Measurements from ENCODE around the gene GABRQ. TPM values are rescaled to one million over a fixed set of nuclear protein-coding genes. Genes with fewer than 3 reads are reported as not detected.

The GABRQ gene
- total RNA-seq, 1 donor from 2014 or later, result not detected

DNA sequence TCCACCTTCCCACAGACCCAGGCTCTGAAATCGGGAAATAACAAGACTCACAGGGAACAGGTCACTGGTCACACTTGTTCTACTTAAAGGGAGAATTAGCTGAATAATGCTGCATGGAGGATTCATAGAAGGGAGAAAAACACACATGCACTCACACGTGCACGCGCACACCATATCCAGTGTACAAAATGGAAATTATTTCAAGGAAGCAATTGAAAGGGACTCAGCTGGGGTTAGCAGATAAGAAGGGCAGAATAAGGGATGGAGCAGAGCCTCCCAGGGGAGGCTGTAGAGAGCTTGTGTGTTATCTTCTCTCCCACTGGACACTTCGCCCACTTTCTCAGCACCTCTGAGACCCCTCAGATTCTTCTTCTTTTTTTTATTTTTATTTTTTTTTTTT, 10.3 kb downstream of the GABRQ start:
- no peaks in the 10 kb centered on the region for H3K36me3 ChIP-seq
- DNase-seq, result no peak
- no peak overlapping the region for H3K4me3 ChIP-seq
- intact Hi-C loops (cut with DNase I), result no loop called here
- H3K27ac ChIP-seq, result no peak overlapping the region
- ATAC-seq, result no peak
- H3K4me1 ChIP-seq, result no peaks in the 10 kb centered on the region
- no peaks in the 10 kb centered on the region for H3K9me3 ChIP-seq
- no peaks in the 10 kb centered on the region for H3K27me3 ChIP-seq (ENCODE audit: low read depth)
- TF ChIP-seq CTCF (IDR thresholded peaks at IDR 0.05), result no peak

- no peak for TF ChIP-seq CTCF (IDR thresholded peaks at IDR 0.05)
- Histone ChIP-seq H3K4me1 (no peaks in the 10 kb centered on the region), H3K36me3 (no peaks in the 10 kb centered on the region), H3K27me3 (ENCODE audit: low read depth) (no peaks in the 10 kb centered on the region), H3K27ac (no peak overlapping the region), H3K9me3 (no peaks in the 10 kb centered on the region), H3K4me3 (no peak overlapping the region)
- intact Hi-C loops (cut with DNase I), result no loop called here
- no peak for ATAC-seq
- no peak for DNase-seq
Observed at GRCh38 chrX:152652060-152652459, 14.4 kb downstream of the GABRQ start.

GRCh38 chrX:152652467-152652866, 14.8 kb downstream of the GABRQ start:
- no peak for DNase-seq
- Histone ChIP-seq H3K27ac (no peak overlapping the region), H3K4me1 (no peaks in the 10 kb centered on the region), H3K27me3 (ENCODE audit: low read depth) (no peaks in the 10 kb centered on the region), H3K36me3 (no peaks in the 10 kb centered on the region), H3K9me3 (no peaks in the 10 kb centered on the region), H3K4me3 (no peak overlapping the region)
- no peak for ATAC-seq
- intact Hi-C loops (cut with DNase I), result no loop called here
- TF ChIP-seq CTCF (IDR thresholded peaks at IDR 0.05), result no peak

- DNase-seq (no peak), ATAC-seq (no peak)
- Histone ChIP-seq H3K36me3 (no peaks in the 10 kb centered on the region), H3K9me3 (no peaks in the 10 kb centered on the region), H3K27ac (no peak overlapping the region), H3K4me3 (no peak overlapping the region), H3K27me3 (ENCODE audit: low read depth) (no peaks in the 10 kb centered on the region), H3K4me1 (no peaks in the 10 kb centered on the region)
- TF ChIP-seq CTCF (IDR thresholded peaks at IDR 0.05), result no peak
- intact Hi-C loops (cut with DNase I), result no loop called here
Observed at GRCh38 chrX:152656087-152656486, 18.4 kb downstream of the GABRQ start.

GRCh38 chrX:152656890-152657289, 19.2 kb downstream of the GABRQ start:
- intact Hi-C loops (cut with DNase I), result no loop called here
- Histone ChIP-seq H3K4me1 (no peaks in the 10 kb centered on the region), H3K27me3 (ENCODE audit: low read depth) (no peaks in the 10 kb centered on the region), H3K4me3 (no peak overlapping the region), H3K36me3 (no peaks in the 10 kb centered on the region), H3K27ac (no peak overlapping the region), H3K9me3 (no peaks in the 10 kb centered on the region)
- no peak for TF ChIP-seq CTCF (IDR thresholded peaks at IDR 0.05)
- ATAC-seq (no peak), DNase-seq (no peak)

DNA sequence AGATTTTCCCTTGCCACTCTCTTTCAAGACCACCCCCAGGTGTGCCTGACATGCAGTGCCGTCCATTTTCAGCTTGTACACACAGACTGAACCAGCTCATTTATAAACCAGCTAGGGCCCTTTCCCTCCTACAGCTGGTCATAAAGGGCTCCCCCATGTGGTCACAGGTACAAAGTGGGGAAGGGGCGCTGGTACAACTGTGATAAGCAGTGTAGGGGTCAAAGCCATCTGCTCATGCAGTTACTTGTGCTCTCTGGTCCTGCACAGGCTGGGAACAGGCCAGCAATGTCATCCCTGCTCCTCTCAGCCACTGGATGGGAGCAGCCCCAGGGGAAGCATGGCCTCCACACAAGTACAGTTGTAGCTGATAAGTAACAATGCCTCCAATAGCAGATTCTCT, 20.6 kb downstream of the GABRQ start:
- ATAC-seq (no peak), DNase-seq (no peak)
- Histone ChIP-seq H3K4me3 (no peak overlapping the region), H3K4me1 (no peaks in the 10 kb centered on the region), H3K36me3 (no peaks in the 10 kb centered on the region), H3K9me3 (no peaks in the 10 kb centered on the region), H3K27me3 (ENCODE audit: low read depth) (no peaks in the 10 kb centered on the region), H3K27ac (no peak overlapping the region)
- intact Hi-C loops (cut with DNase I), result no loop called here
- TF ChIP-seq CTCF (IDR thresholded peaks at IDR 0.05), result no peak
